HG02588 (cell line): ENCODE measurements around the gene FTH1.

ENCODE experiments used
- ATAC-seq: cut with Tn5 transposase; IDR thresholded peaks from one replicate; pipeline ENCODE4 v1.9.1; 2021; ENCODE audit warnings: mild to moderate bottlenecking, moderate library complexity; ENCODE audit not compliant: unreplicated experiment

FTH1 gene

DNA sequence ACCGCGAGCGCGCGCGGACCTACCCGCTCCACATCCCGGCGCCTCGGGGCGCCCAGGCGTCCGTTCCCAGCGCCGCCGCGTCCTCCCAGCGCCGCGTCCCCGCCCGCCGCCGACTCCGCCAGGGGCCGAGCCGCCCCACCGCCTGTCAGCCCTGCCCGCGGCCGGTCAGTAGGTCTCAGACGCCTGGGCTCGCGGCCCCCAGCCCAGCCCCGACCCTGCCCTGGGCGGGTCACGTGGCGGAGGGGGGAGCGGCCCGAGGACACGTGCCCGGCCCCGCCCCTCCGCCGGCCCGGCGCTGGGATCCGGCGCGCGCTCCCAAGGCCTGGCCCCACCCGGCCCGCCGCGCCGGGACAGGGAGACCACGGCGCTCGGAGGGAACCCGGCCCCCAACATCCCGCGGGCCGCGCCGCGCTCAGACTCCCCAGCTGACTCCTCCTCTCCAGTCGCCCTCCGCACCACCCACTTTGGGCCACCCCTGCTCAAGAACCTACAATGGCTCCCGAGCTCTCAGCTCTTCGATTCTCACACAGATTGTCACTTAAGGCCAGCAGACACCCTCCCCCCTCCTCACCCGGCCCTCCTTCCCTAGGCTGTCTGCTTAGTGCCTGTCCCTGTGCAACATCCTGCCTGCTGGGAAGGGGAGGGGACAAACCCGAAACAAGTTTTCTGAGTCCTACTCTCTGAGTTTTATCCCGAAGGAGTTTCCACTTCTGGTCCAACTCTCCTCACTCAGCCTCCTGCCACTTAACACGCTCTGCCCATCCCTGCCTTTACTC lies 49.9 kb downstream of the FTH1 start, which contains the start of gene RAB3IL1:
RAB3IL1 (minus strand) TSS at position 233 of the 776 bp plus-strand sequence; CDS start at position 34, 199 bp downstream.
- no peak for ATAC-seq

DNA sequence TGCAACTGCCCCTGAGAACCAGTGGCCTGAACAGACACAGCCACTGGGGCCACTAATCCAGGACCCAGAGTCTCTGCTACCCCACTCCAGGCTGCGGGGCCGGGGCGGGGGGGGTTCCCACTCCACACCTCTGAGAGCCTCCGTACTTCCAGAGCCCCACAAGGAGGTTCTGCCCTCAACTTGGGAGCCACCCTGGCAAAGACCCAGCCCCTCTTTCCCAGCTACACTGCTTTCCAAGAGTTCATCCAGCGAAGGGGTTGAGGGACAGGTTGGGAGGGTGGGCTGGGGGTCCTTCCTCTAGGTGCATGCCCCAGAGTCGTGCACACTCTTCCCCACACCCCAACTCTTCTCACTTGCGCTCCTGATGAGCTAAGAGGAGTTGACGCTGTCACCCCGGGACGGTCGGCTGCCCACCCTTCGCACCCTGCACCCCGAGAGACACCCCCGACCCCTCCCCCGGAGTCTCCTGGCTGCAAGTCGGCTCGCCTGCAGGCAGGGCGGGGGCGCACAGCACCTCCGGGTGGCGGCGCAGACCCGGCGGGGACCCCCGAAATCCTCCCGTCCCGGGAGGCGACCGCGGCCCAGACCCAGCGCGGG lies 50.6 kb downstream of the FTH1 start:
- ATAC-seq, result no peak

GRCh38 chr11:61914471-61915171 lies 52.8 kb downstream of the FTH1 start:
- ATAC-seq, result no peak
